Spleen (tissue), 11 donors: ENCODE measurements around the gene HSPA4L. TPM values are rescaled to one million over a fixed set of nuclear protein-coding genes. Genes with fewer than 3 reads are reported as not detected.

Source experiments
- DNase-seq: peaks from one replicate; pipeline ENCODE4 v3.0.0-alpha.2; 2020
- H3K27ac ChIP-seq, 8 donors: fragments of 200-600 bp; sonication (generic) in 7 of 8; 1 replicate in 4 of 8; 2 replicates in 4 of 8; pipeline versions ENCODE4 v1.5.0 to v1.8.0; 2016 to 2021; ENCODE audit warnings: inconsistent platforms in 4 of 8, mild to moderate bottlenecking in 4 of 8, moderate library complexity in 1 of 8
- H3K27me3 ChIP-seq, 7 donors: fragments of 200-600 bp; sonication (generic) in 6 of 7; replicated peaks in 1 of 7; 1 replicate in 4 of 7; 2 replicates in 3 of 7; pipeline versions ENCODE4 v1.5.0 to v1.8.0; 2016 to 2021; ENCODE audit warnings: inconsistent platforms in 3 of 7, mild to moderate bottlenecking in 1 of 7
- H3K36me3 ChIP-seq, 6 donors: fragments of 200-600 bp; sonication (generic) in 5 of 6; 1 replicate in 4 of 6; 2 replicates in 2 of 6; pipeline versions ENCODE4 v1.5.0 to v1.8.0; 2016 to 2021; ENCODE audit warnings: inconsistent platforms in 2 of 6
- H3K4me1 ChIP-seq, 6 donors: fragments of 200-600 bp; sonication (generic) in 5 of 6; 1 replicate in 3 of 6; 2 replicates in 3 of 6; pipeline versions ENCODE4 v1.5.0 to v1.8.0; 2016 to 2021; ENCODE audit warnings: inconsistent platforms in 3 of 6
- H3K4me3 ChIP-seq, 8 donors: fragments of 200-600 bp; sonication (generic) in 7 of 8; 1 replicate in 4 of 8; 2 replicates in 4 of 8; pipeline versions ENCODE4 v1.5.0 to v1.8.0; 2016 to 2021; ENCODE audit warnings: inconsistent platforms in 4 of 8, mild to moderate bottlenecking in 4 of 8, moderate library complexity in 2 of 8
- H3K9me3 ChIP-seq, 8 donors: fragments of 200-600 bp; sonication (generic) in 7 of 8; 1 replicate in 4 of 8; 2 replicates in 4 of 8; pipeline versions ENCODE4 v1.5.0 to v1.8.0; 2016 to 2021; ENCODE audit warnings: inconsistent platforms in 4 of 8
- POLR2A ChIP-seq, 3 donors: fragments of 450-650 bp; IDR thresholded peaks; one replicate each; pipeline ENCODE4 v1.5.1; 2017; ENCODE audit warnings: antibody characterized with exemption in 3 of 3, mild to moderate bottlenecking in 1 of 3
- POLR2AphosphoS5 ChIP-seq, 3 donors: sonication (generic); formaldehyde crosslinking; IDR thresholded peaks; one replicate each; pipeline ENCODE4 v1.5.1; 2017; ENCODE audit warnings: antibody characterized with exemption in 3 of 3
- WGBS, 5 donors: extraction: QIAGEN DNeasy Blood & Tissue Kit in 3 of 5; methylation state at CpG; one replicate each; pipeline versions ENCODE4 v1.1.5 to v1.1.7; 2013 to 2018; 5-methylcytosine and 5-hydroxymethylcytosine counted together
- intact Hi-C: fragments of 100-400 bp; cut with DNase I; formaldehyde crosslinking; loops from one replicate; pipeline ENCODE4 v1.15.0; 2023; ENCODE audit warnings: low total_unique reads
- polyA plus RNA-seq, 3 donors: library from polyadenylated mRNA; stranded (reverse); fragments of 200-250 nt; gene quantifications; one replicate each; pipeline ENCODE4 v1.2.1, GENCODE V29; 2013
- total RNA-seq, 7 donors: library from RNA; depleted of rRNA in 3 of 7; stranded (reverse); fragments of >200 nt in 3 of 7; fragmentation: NEBNext Ultra II Directional in 4 of 7; extraction: Animal tissue kit (Norgen Biotek cat#: 25700) in 4 of 7; gene quantifications; one replicate each; pipeline versions ENCODE4 v1.1.0 to v1.2.1, GENCODE V29; 2016 to 2021
- TF ChIP-seq, protein P1 (sequence below), 11 experiments: fragments of 200-600 bp in 7 of 11; fragments of 450-650 bp in 4 of 11; sonication (generic) in 4 of 11; IDR thresholded peaks in 8 of 11; conservative IDR thresholded peaks in 3 of 11; 1 replicate in 7 of 11; 2 replicates in 4 of 11; pipeline versions ENCODE4 v1.4.0 to v1.8.0; 2016 to 2021; ENCODE audit warnings: antibody characterized with exemption in 11 of 11, inconsistent platforms in 4 of 11, mild to moderate bottlenecking in 1 of 11
- donor health status: healthy with polysubstance abuse.
- donor health status: DM: no; HTN: no; CAD: no; lungs with moderate emphysema.
- donor health status: DM: no; HTN: no; CAD: no.
- donor health status: Bipolar disorder and iron deficiency.
- donor health status: healthy.
- donor health status: DM: no; HTN: no; CAD: no.
- donor health status: DM: yes; HTN: yes; CAD: no.

The HSPA4L gene
- total and polyA plus RNA-seq, 10 donors: 0.13 to 4.1 (median 2.5) TPM

- DNase-seq: no peak
- peaks cover 0 to 7% (median 3%) of the 10 kb centered on the region in 6 donors for H3K4me1 ChIP-seq
- no peak overlapping the region for H3K27ac ChIP-seq
- H3K27me3 ChIP-seq: no peaks in the 10 kb centered on the region
- intact Hi-C loops: no loop called here
- H3K9me3 ChIP-seq: no peaks in the 10 kb centered on the region
- WGBS, 5 donors: 96 to 100% (median 99%) methylated on average over 2 of the region's 2 CpGs
- no peaks in the 10 kb centered on the region for H3K36me3 ChIP-seq
- H3K4me3 ChIP-seq: no peak overlapping the region
- TF ChIP-seq POLR2AphosphoS5 (IDR thresholded peaks at IDR 0.05) (no peak), POLR2A (IDR thresholded peaks at IDR 0.05) (no peak)
- TF ChIP-seq, protein P1, sequence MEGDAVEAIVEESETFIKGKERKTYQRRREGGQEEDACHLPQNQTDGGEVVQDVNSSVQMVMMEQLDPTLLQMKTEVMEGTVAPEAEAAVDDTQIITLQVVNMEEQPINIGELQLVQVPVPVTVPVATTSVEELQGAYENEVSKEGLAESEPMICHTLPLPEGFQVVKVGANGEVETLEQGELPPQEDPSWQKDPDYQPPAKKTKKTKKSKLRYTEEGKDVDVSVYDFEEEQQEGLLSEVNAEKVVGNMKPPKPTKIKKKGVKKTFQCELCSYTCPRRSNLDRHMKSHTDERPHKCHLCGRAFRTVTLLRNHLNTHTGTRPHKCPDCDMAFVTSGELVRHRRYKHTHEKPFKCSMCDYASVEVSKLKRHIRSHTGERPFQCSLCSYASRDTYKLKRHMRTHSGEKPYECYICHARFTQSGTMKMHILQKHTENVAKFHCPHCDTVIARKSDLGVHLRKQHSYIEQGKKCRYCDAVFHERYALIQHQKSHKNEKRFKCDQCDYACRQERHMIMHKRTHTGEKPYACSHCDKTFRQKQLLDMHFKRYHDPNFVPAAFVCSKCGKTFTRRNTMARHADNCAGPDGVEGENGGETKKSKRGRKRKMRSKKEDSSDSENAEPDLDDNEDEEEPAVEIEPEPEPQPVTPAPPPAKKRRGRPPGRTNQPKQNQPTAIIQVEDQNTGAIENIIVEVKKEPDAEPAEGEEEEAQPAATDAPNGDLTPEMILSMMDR (IDR thresholded peaks at IDR 0.05 in 8 of 11, conservative IDR thresholded peaks at IDR 0.05 in 3 of 11): no peak
These were observed 86.1 kb downstream of the HSPA4L start for GRCh38 chr4:127868196-127868595.

GRCh38 chr4:127870281-127870680, 88.2 kb downstream of the HSPA4L start:
- H3K27ac ChIP-seq: no peak overlapping the region
- intact Hi-C loops: no loop called here
- DNase-seq: no peak

GRCh38 chr4:127870688-127871087, 88.6 kb downstream of the HSPA4L start:
- Histone ChIP-seq H3K36me3 (no peaks in the 10 kb centered on the region), H3K4me3 (no peak overlapping the region), H3K27ac (no peak overlapping the region), H3K27me3 (no peaks in the 10 kb centered on the region), H3K4me1 (peaks cover 0 to 7% (median 3%) of the 10 kb centered on the region in 6 donors), H3K9me3 (no peaks in the 10 kb centered on the region)
- intact Hi-C loops: no loop called here
- DNase-seq: no peak
- TF ChIP-seq POLR2AphosphoS5 (IDR thresholded peaks at IDR 0.05): no peak
- TF ChIP-seq POLR2A (IDR thresholded peaks at IDR 0.05): no peak
- TF ChIP-seq, protein P1 (IDR thresholded peaks at IDR 0.05 in 8 of 11, conservative IDR thresholded peaks at IDR 0.05 in 3 of 11): no peak
- WGBS, 5 donors: 54 to 66% (median 63%) methylated on average over 3 of the region's 3 CpGs

More at GRCh38 chr4:127870281-127870680, 88.2 kb downstream of the HSPA4L start:
- Histone ChIP-seq H3K9me3 (no peaks in the 10 kb centered on the region), H3K36me3 (no peaks in the 10 kb centered on the region), H3K4me1 (peaks cover 0 to 7% (median 3%) of the 10 kb centered on the region in 6 donors), H3K4me3 (no peak overlapping the region), H3K27me3 (no peaks in the 10 kb centered on the region)
- no peak for TF ChIP-seq POLR2AphosphoS5 (IDR thresholded peaks at IDR 0.05)
- TF ChIP-seq POLR2A (IDR thresholded peaks at IDR 0.05): no peak
- TF ChIP-seq, protein P1 (IDR thresholded peaks at IDR 0.05 in 8 of 11, conservative IDR thresholded peaks at IDR 0.05 in 3 of 11): no peak

DNA sequence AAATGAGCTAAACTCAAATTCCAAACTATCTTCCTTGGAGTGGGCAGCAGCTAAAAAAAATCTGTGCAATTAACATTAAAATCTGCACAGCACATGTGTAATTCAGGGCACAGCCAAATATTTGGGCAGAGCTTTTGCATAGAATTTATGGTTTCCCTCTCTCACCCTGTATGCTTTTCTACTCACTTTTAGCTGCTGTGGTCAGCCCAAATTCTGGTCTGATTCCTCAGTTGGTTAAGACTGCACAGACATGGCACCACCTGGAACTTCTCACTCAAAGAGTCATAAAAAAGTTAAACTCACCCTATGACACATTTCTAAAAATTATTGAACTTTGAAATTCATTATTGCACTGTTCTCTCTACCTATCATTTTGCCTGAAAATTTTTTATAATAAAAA, 93.7 kb downstream of the HSPA4L start:
- Histone ChIP-seq H3K27me3 (no peaks in the 10 kb centered on the region), H3K4me1 (peaks cover 0 to 18% (median 11%) of the 10 kb centered on the region in 6 donors), H3K27ac (no peak overlapping the region), H3K4me3 (no peak overlapping the region), H3K36me3 (no peaks in the 10 kb centered on the region), H3K9me3 (no peaks in the 10 kb centered on the region)
- TF ChIP-seq, protein P1 (IDR thresholded peaks at IDR 0.05 in 8 of 11, conservative IDR thresholded peaks at IDR 0.05 in 3 of 11): no peak
- TF ChIP-seq POLR2A (IDR thresholded peaks at IDR 0.05) (no peak), POLR2AphosphoS5 (IDR thresholded peaks at IDR 0.05) (no peak)
- no peak for DNase-seq
- intact Hi-C loops: no loop called here
